Frontal cortex (tissue), 1 donor: ENCODE measurements around the gene TTC22. TPM values are rescaled to one million over a fixed set of nuclear protein-coding genes. Genes with fewer than 3 reads are reported as not detected.

Experiments
- total RNA-seq: library from RNA; depleted of rRNA; stranded (reverse); fragments of >200 nt; gene quantifications from one replicate; pipeline ENCODE4 v1.2.3, GENCODE V29; 2014

The TTC22 gene
- total RNA-seq, 1 donor from 2014 or later = under 0.01 TPM

Other genes with a start within 250 kb of the TTC22 start
- not detected for gene FAM151A, start 177.8 kb downstream of the TTC22 start, total RNA-seq
- 0.82 TPM for gene MROH7, start 159.5 kb downstream of the TTC22 start, total RNA-seq
- gene TTC4, start 85.5 kb downstream of the TTC22 start, total RNA-seq = 20.0 TPM
- gene PARS2, start 36.8 kb downstream of the TTC22 start, total RNA-seq = 3.3 TPM
- gene DHCR24, start 85.9 kb upstream of the TTC22 start, total RNA-seq = 47.3 TPM
- gene TMEM61, start 179.3 kb upstream of the TTC22 start, total RNA-seq = not detected
- not detected for gene BSND, start 197.6 kb upstream of the TTC22 start, total RNA-seq
- 4.1 TPM for gene PCSK9, start 238.2 kb upstream of the TTC22 start, total RNA-seq